MM.1S (cell line): ENCODE results near the gene CCT7.
A peak's percentile ranks its signal among the peaks of the same experiment; 100 is the strongest.

Experiments
- DNase-seq: peaks from one replicate; pipeline ENCODE4 v3.0.0-alpha.2; 2015
- H2AFZ ChIP-seq: fragments of 300-600 bp; sonication (generic); 2 replicates; pipeline ENCODE4 v1.6.0; 2016; ENCODE audit warnings: antibody characterized with exemption, low read length
- H3F3A ChIP-seq: fragments of 300-600 bp; sonication (generic); 2 replicates; pipeline ENCODE4 v1.6.1; 2016; ENCODE audit warnings: mild to moderate bottlenecking, antibody characterized with exemption, low read length, moderate library complexity, mixed read lengths; ENCODE audit not compliant: insufficient read depth
- H3K27ac ChIP-seq: fragments of 300-600 bp; sonication (generic); 2 replicates; pipeline ENCODE4 v1.5.1; 2016; ENCODE audit warnings: mild to moderate bottlenecking, low read length
- H3K27me3 ChIP-seq: fragments of 300-600 bp; sonication (generic); replicated peaks from 2 replicates; pipeline ENCODE4 v1.6.0; 2016; ENCODE audit warnings: low read length; ENCODE audit not compliant: insufficient read depth
- H3K36me3 ChIP-seq: fragments of 300-600 bp; sonication (generic); replicated peaks from 2 replicates; pipeline ENCODE4 v1.6.1; 2016; ENCODE audit warnings: mild to moderate bottlenecking, low read length, mixed read lengths; ENCODE audit not compliant: insufficient read depth
- H3K4me1 ChIP-seq: fragments of 300-600 bp; sonication (generic); 2 replicates; pipeline ENCODE4 v1.6.1; 2016; ENCODE audit warnings: low read length, mixed read lengths
- H3K4me2 ChIP-seq: fragments of 300-600 bp; sonication (generic); 2 replicates; pipeline ENCODE4 v1.6.0; 2016; ENCODE audit warnings: low read depth, low read length
- H3K4me3 ChIP-seq: fragments of 300-600 bp; sonication (generic); 2 replicates; pipeline ENCODE4 v1.5.1; 2016; ENCODE audit warnings: low read length, mixed read lengths
- H3K79me2 ChIP-seq: fragments of 300-600 bp; sonication (generic); 2 replicates; pipeline ENCODE4 v1.6.1; 2016; ENCODE audit warnings: mixed run types, low read length, mixed read lengths
- H3K9ac ChIP-seq: fragments of 300-600 bp; sonication (generic); 2 replicates; pipeline ENCODE4 v1.6.1; 2016; ENCODE audit warnings: low read length, mixed read lengths
- H3K9me2 ChIP-seq: fragments of 300-600 bp; sonication (generic); replicated peaks from 2 replicates; pipeline ENCODE4 v1.6.1; 2016; ENCODE audit warnings: mild to moderate bottlenecking, low read length, mixed read lengths; ENCODE audit not compliant: insufficient read depth
- H3K9me3 ChIP-seq: fragments of 300-600 bp; sonication (generic); replicated peaks from 2 replicates; pipeline ENCODE4 v1.6.1; 2016; ENCODE audit warnings: mild to moderate bottlenecking, low read length, mixed read lengths; ENCODE audit not compliant: insufficient read depth
- H4K20me1 ChIP-seq: fragments of 300-600 bp; sonication (generic); 2 replicates; pipeline ENCODE4 v1.6.1; 2016; ENCODE audit warnings: mild to moderate bottlenecking, low read length, moderate library complexity, mixed read lengths; ENCODE audit not compliant: insufficient read depth
- EZH2 ChIP-seq: fragments of 300-600 bp; sonication (generic); optimal IDR thresholded peaks from 2 replicates; pipeline ENCODE3; 2017; ENCODE audit warnings: low read depth, mild to moderate bottlenecking, antibody characterized with exemption, low read length, mixed read lengths
- EZH2phosphoT487 ChIP-seq: fragments of 300-600 bp; sonication (generic); IDR thresholded peaks from 2 replicates; pipeline ENCODE4 v1.6.1; 2018; ENCODE audit warnings: antibody characterized with exemption, low read length
- TF ChIP-seq, protein P1 (sequence below): fragments of 300-600 bp; sonication (generic); IDR thresholded peaks from 2 replicates; pipeline ENCODE4 v1.5.1; 2016; ENCODE audit warnings: antibody characterized with exemption, low read length, mixed read lengths

CCT7 gene

DNA sequence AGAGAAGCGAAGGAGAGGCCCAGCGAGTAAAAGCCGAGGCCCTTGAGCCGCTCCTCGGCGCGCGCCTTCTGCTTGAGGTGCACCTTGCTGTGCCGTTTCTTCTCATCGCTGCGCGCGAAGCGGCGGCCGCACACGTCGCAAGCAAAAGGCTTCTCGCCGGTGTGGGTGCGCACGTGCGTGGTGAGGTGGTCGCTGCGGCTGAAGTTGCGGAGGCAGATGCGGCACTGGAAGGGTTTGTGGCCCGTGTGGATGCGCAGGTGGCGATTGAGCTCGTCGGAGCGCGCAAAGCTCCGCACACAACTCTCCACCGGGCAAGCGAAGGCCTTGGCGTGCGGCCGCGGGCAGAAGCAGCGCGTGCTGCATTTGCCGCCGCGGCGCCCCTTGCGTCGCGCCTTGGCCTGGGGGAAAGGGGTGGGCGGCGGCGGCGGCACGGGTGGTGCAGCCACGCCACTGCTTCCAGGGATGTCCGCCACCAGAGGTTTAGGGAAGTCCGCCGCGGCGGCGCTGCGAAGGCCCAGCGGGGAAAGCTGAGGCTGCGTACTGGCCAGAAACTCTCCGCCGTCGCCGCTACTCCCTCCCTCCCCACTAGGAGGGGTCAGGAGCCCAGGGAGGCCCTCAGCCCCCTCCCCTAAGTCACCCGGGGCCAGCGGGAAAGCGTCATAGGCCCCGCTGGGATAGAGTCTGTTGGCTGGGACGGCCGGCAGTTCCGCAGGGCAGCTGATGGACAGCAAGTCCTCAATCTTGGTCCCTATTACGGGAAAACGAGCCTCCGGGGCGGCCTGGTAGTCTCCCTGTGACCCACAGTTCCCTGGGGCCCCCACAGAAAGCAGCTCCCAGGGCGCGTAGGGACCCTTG lies 57.6 kb downstream of the CCT7 start:
- peaks cover 62% of the 10 kb centered on the region for H3K27me3 ChIP-seq
- no peak overlapping the region for H3K4me3 ChIP-seq
- TF ChIP-seq EZH2 (no peak), EZH2phosphoT487 (no peak)
- TF ChIP-seq, protein P1, sequence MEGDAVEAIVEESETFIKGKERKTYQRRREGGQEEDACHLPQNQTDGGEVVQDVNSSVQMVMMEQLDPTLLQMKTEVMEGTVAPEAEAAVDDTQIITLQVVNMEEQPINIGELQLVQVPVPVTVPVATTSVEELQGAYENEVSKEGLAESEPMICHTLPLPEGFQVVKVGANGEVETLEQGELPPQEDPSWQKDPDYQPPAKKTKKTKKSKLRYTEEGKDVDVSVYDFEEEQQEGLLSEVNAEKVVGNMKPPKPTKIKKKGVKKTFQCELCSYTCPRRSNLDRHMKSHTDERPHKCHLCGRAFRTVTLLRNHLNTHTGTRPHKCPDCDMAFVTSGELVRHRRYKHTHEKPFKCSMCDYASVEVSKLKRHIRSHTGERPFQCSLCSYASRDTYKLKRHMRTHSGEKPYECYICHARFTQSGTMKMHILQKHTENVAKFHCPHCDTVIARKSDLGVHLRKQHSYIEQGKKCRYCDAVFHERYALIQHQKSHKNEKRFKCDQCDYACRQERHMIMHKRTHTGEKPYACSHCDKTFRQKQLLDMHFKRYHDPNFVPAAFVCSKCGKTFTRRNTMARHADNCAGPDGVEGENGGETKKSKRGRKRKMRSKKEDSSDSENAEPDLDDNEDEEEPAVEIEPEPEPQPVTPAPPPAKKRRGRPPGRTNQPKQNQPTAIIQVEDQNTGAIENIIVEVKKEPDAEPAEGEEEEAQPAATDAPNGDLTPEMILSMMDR: no peak

DNA sequence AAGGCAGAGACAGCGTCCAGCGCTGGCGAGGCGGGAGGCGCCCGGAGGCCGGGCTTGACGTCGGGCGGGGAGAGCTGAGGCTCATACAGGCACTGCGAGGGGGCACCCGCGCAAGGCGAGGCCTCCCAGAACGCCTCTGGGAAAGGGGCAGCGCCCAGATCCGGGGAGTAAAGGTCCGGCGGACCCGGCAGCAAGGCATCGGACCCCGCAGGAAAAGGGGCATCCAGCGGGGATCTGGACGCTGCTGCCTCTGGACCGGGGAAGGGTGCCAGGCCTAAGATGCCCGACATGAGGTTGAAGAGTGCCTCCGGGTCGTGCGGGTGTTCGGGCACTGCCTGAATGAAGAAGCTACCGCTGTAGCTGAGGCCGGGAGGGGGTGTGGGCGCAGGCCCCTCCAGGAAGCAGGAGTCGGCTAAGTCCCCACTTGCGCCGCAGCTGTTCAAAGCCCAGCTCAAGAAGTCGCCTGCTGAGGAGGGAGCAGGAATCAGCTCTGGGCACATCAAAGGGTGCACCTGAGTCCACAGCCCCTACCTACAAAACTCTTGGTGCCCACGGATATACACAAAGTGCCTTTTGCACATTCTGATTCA lies 58.3 kb downstream of the CCT7 start:
- H4K20me1 ChIP-seq: no peaks in the 10 kb centered on the region
- no peak overlapping the region for H3K4me2 ChIP-seq
- H3K27me3 ChIP-seq: peaks cover 69% of the 10 kb centered on the region
- H3K9me2 ChIP-seq: no peaks in the 10 kb centered on the region
- H3K79me2 ChIP-seq: no peaks in the 10 kb centered on the region
- DNase-seq: no peak
- TF ChIP-seq EZH2phosphoT487: no peak
- TF ChIP-seq, protein P1: no peak
- no peak for TF ChIP-seq EZH2
- H3K9ac ChIP-seq: no peak overlapping the region
- no peak overlapping the region for H2AFZ ChIP-seq
- H3K4me1 ChIP-seq: no peaks in the 10 kb centered on the region
- H3K9me3 ChIP-seq: no peaks in the 10 kb centered on the region
- no peak overlapping the region for H3K27ac ChIP-seq
- no peaks in the 10 kb centered on the region for H3F3A ChIP-seq
- no peak overlapping the region for H3K4me3 ChIP-seq
- H3K36me3 ChIP-seq: no peaks in the 10 kb centered on the region

More for the DNA sequence above, 57.6 kb downstream of the CCT7 start:
- Histone ChIP-seq H4K20me1 (no peaks in the 10 kb centered on the region), H3K27ac (no peak overlapping the region), H3K4me1 (no peaks in the 10 kb centered on the region), H2AFZ (no peak overlapping the region), H3K79me2 (no peaks in the 10 kb centered on the region), H3K9me3 (no peaks in the 10 kb centered on the region), H3K4me2 (peak overlapping the region; percentile 49; the same call in 1 of the 2 replicates), H3K36me3 (no peaks in the 10 kb centered on the region), H3K9ac (no peak overlapping the region), H3K9me2 (no peaks in the 10 kb centered on the region), H3F3A (no peaks in the 10 kb centered on the region)
- no peak for DNase-seq

DNA sequence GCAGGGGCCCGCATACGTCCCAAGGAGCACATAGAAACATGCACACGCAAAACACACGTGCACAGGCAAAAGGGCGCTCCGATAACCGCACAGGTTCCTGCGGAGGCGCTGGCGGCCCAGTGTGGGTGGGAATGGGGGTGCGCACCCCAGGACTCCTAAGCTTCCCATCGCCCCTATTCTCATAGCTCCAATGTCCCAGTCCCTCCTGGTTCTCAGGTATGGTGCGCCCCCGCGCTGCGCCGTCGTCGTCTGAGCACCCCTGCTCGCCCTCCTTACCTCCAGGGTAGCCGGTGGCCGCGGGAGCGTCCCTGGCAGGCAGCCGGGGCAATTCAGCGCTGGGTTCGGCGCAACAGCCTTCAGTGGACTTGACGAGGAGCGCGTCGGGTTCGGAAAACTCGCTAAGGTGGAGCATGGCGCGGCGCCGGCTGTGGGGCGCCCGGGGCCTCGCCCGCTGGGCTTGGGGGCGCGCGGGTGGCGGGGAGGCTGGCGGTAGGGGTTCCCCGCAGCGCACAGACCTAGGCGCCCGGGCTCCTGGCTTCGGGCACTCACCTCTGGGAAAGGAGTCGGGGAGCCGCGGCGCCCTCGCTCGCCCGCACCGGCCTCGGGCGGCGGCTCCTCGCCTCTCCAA lies 58.9 kb downstream of the CCT7 start:
- Histone ChIP-seq H3K27me3 (peaks cover 73% of the 10 kb centered on the region), H3K79me2 (no peaks in the 10 kb centered on the region), H4K20me1 (no peaks in the 10 kb centered on the region), H3K4me2 (peak overlapping the region; percentile 77), H3K4me3 (peak overlapping the region; percentile 64), H3K4me1 (no peaks in the 10 kb centered on the region), H3K36me3 (no peaks in the 10 kb centered on the region), H3K9me3 (no peaks in the 10 kb centered on the region), H3K9ac (no peak overlapping the region), H2AFZ (no peak overlapping the region), H3K9me2 (no peaks in the 10 kb centered on the region), H3K27ac (no peak overlapping the region), H3F3A (no peaks in the 10 kb centered on the region)
- TF ChIP-seq, protein P1: no peak
- TF ChIP-seq EZH2phosphoT487: no peak
- TF ChIP-seq EZH2: no peak
- no peak for DNase-seq
